Measurements from ENCODE around the gene TEX22. TPM values are rescaled to one million over a fixed set of nuclear protein-coding genes. Genes with fewer than 3 reads are reported as not detected.

Gene TEX22
- total RNA-seq, 1 donor from 2014 or later, result 4.8 TPM

- no peak overlapping the region for H3K27ac Mint-ChIP-seq
- no peak overlapping the region for H3K4me3 Mint-ChIP-seq
- DNase-seq (ENCODE audit: low spot score in 2 of 2, unreplicated experiment in 2 of 2), result no peak
- TF ChIP-seq, protein P1, sequence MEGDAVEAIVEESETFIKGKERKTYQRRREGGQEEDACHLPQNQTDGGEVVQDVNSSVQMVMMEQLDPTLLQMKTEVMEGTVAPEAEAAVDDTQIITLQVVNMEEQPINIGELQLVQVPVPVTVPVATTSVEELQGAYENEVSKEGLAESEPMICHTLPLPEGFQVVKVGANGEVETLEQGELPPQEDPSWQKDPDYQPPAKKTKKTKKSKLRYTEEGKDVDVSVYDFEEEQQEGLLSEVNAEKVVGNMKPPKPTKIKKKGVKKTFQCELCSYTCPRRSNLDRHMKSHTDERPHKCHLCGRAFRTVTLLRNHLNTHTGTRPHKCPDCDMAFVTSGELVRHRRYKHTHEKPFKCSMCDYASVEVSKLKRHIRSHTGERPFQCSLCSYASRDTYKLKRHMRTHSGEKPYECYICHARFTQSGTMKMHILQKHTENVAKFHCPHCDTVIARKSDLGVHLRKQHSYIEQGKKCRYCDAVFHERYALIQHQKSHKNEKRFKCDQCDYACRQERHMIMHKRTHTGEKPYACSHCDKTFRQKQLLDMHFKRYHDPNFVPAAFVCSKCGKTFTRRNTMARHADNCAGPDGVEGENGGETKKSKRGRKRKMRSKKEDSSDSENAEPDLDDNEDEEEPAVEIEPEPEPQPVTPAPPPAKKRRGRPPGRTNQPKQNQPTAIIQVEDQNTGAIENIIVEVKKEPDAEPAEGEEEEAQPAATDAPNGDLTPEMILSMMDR (IDR thresholded peaks at IDR 0.05; ENCODE audit: unreplicated experiment), result no peak
- H3K4me1 Mint-ChIP-seq, result no peaks in the 10 kb centered on the region
- H3K9me3 Mint-ChIP-seq, result no peaks in the 10 kb centered on the region
- H3K27me3 Mint-ChIP-seq (ENCODE audit: low read depth), result no peaks in the 10 kb centered on the region
- H3K36me3 Mint-ChIP-seq, result peaks cover 12% of the 10 kb centered on the region
These were observed 51.8 kb downstream of the TEX22 start for GRCh38 chr14:105450123-105450505.

- no peaks in the 10 kb centered on the region for H3K27me3 Mint-ChIP-seq (ENCODE audit: low read depth)
- TF ChIP-seq, protein P1 (IDR thresholded peaks at IDR 0.05; ENCODE audit: unreplicated experiment), result no peak
- no peak for DNase-seq (ENCODE audit: low spot score in 2 of 2, unreplicated experiment in 2 of 2)
- no peak overlapping the region for H3K4me3 Mint-ChIP-seq
- no peaks in the 10 kb centered on the region for H3K9me3 Mint-ChIP-seq
- H3K27ac Mint-ChIP-seq, result no peak overlapping the region
- peaks cover 17% of the 10 kb centered on the region for H3K36me3 Mint-ChIP-seq
- H3K4me1 Mint-ChIP-seq, result no peaks in the 10 kb centered on the region
These were observed 52.8 kb downstream of the TEX22 start for GRCh38 chr14:105450864-105451720.

DNA sequence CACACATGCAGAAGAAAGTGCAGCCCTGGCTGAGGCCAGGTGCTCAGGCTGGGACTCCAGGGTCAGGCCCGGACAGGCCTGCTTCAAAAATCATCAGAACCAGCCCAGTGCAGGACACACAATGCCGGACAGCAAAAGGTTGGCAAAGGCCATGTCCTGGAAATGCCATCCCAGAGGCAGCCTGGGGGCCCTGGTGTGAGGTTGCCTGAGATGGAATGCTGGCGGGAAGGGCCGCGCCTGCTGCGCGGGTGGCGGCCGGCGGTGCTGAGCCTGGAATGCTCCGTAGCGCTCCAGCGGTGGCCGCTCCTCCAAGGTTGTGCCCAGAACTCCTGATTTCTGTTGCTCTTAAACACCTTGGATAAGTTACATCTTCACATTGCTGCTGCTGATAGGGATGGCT is 54.6 kb downstream of the TEX22 start:
- peaks cover 17% of the 10 kb centered on the region for H3K36me3 Mint-ChIP-seq
- H3K27me3 Mint-ChIP-seq (ENCODE audit: low read depth), result no peaks in the 10 kb centered on the region
- DNase-seq (ENCODE audit: low spot score in 2 of 2, unreplicated experiment in 2 of 2), result no peak
- no peaks in the 10 kb centered on the region for H3K9me3 Mint-ChIP-seq
- no peak overlapping the region for H3K27ac Mint-ChIP-seq
- TF ChIP-seq, protein P1 (IDR thresholded peaks at IDR 0.05; ENCODE audit: unreplicated experiment), result no peak
- no peaks in the 10 kb centered on the region for H3K4me1 Mint-ChIP-seq
- H3K4me3 Mint-ChIP-seq, result no peak overlapping the region

- TF ChIP-seq, protein P1 (IDR thresholded peaks at IDR 0.05; ENCODE audit: unreplicated experiment), result no peak
- Mint-ChIP-seq H3K36me3 (peaks cover 17% of the 10 kb centered on the region), H3K27ac (no peak overlapping the region), H3K9me3 (no peaks in the 10 kb centered on the region), H3K4me3 (no peak overlapping the region), H3K27me3 (ENCODE audit: low read depth) (no peaks in the 10 kb centered on the region), H3K4me1 (no peaks in the 10 kb centered on the region)
- no peak for DNase-seq (ENCODE audit: low spot score in 2 of 2, unreplicated experiment in 2 of 2)
These were observed 55.5 kb downstream of the TEX22 start for GRCh38 chr14:105453847-105454246.

- TF ChIP-seq, protein P1 (IDR thresholded peaks at IDR 0.05; ENCODE audit: unreplicated experiment), result no peak
- Mint-ChIP-seq H3K4me1 (no peaks in the 10 kb centered on the region), H3K9me3 (no peaks in the 10 kb centered on the region), H3K36me3 (peaks cover 17% of the 10 kb centered on the region), H3K27ac (no peak overlapping the region), H3K27me3 (ENCODE audit: low read depth) (no peaks in the 10 kb centered on the region), H3K4me3 (no peak overlapping the region)
- DNase-seq (ENCODE audit: low spot score in 2 of 2, unreplicated experiment in 2 of 2), result no peak
These were observed 56.8 kb downstream of the TEX22 start for GRCh38 chr14:105455086-105455640.
